ENCODE results near the gene GPX5. TPM values are rescaled to one million over a fixed set of nuclear protein-coding genes. Genes with fewer than 3 reads are reported as not detected.

GPX5 gene
- total RNA-seq, 1 donor from 2014 or later, result not detected

DNA sequence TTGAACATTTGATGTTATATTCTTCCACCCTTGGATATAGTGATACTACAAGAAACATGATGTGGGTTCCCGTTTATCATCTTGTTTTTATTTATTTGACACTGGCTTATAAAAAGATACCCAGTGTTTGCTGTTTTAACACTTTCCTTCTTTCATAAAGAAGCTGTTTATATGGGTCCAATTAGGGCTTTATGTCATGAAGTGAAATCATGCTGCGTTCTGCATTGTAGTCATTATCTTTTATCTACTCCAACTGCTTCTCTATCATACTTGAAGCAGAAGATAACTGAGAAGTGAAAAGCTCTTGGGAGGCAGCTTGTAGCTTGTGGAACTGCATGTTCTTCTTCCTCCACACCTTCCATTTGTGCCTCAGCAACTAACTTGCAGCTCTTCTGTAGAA, 57.8 kb downstream of the GPX5 start:
- no peak overlapping the region for H3K27ac Mint-ChIP-seq (ENCODE audit: unreplicated experiment)
- no peak for DNase-seq (ENCODE audit: low read depth, low spot score)
- TF ChIP-seq, protein P1, sequence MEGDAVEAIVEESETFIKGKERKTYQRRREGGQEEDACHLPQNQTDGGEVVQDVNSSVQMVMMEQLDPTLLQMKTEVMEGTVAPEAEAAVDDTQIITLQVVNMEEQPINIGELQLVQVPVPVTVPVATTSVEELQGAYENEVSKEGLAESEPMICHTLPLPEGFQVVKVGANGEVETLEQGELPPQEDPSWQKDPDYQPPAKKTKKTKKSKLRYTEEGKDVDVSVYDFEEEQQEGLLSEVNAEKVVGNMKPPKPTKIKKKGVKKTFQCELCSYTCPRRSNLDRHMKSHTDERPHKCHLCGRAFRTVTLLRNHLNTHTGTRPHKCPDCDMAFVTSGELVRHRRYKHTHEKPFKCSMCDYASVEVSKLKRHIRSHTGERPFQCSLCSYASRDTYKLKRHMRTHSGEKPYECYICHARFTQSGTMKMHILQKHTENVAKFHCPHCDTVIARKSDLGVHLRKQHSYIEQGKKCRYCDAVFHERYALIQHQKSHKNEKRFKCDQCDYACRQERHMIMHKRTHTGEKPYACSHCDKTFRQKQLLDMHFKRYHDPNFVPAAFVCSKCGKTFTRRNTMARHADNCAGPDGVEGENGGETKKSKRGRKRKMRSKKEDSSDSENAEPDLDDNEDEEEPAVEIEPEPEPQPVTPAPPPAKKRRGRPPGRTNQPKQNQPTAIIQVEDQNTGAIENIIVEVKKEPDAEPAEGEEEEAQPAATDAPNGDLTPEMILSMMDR (conservative IDR thresholded peaks at IDR 0.05), result no peak

More for the DNA sequence above, 57.8 kb downstream of the GPX5 start:
- H3K4me1 Mint-ChIP-seq, result peaks cover 31% of the 10 kb centered on the region
- no peak overlapping the region for H3K4me3 Mint-ChIP-seq
- no peaks in the 10 kb centered on the region for H3K9me3 Mint-ChIP-seq
- peaks cover 6% of the 10 kb centered on the region for H3K27me3 Mint-ChIP-seq (ENCODE audit: low read depth)
- no peaks in the 10 kb centered on the region for H3K36me3 Mint-ChIP-seq (ENCODE audit: low read depth)

Other genes with a start within 250 kb of the GPX5 start
- gene PGBD1, start 244.3 kb upstream of the GPX5 start, total RNA-seq, result 13.6 and 14.4 TPM in 2 replicates
- gene ZSCAN31, start 189.7 kb upstream of the GPX5 start, total RNA-seq, result 5.7 and 6.7 TPM in 2 replicates
- gene ZKSCAN3, start 175.9 kb upstream of the GPX5 start, total RNA-seq, result 11.5 and 12.1 TPM in 2 replicates
- gene ZSCAN12, start 126.1 kb upstream of the GPX5 start, total RNA-seq, result 16.6 and 18.0 TPM in 2 replicates
- 11.8 and 12.5 TPM in 2 replicates for gene ZSCAN23, start 82.4 kb upstream of the GPX5 start, total RNA-seq
- not detected in 2 replicates for gene GPX6, start 10.1 kb upstream of the GPX5 start, total RNA-seq

All from neural crest cell (in vitro differentiated cells).